HUES48 (cell line): ENCODE measurements around the gene ARL2BP.
"Not testable (repeated sequence)": the region's sequence is repeated elsewhere in the genome, so short reads cannot be mapped to it uniquely, and the experiment has no call there.

ENCODE experiments used
- H3K27ac ChIP-seq: one replicate; pipeline ENCODE4 v1.7.0; 2013; ENCODE audit warnings: low read depth, low read length, inconsistent platforms
- H3K27me3 ChIP-seq: 2 replicates; pipeline ENCODE4 v1.6.1; 2013; ENCODE audit warnings: mild to moderate bottlenecking, low read length; ENCODE audit not compliant: control insufficient read depth, insufficient read depth
- H3K36me3 ChIP-seq: 2 replicates; pipeline ENCODE4 v1.6.1; 2013; ENCODE audit warnings: low read length; ENCODE audit not compliant: control insufficient read depth, insufficient read depth
- H3K4me1 ChIP-seq: 2 replicates; pipeline ENCODE4 v1.6.1; 2013; ENCODE audit warnings: mild to moderate bottlenecking, low read length; ENCODE audit not compliant: control insufficient read depth, insufficient read depth
- H3K4me3 ChIP-seq: 2 replicates; pipeline ENCODE4 v1.5.1; 2013; ENCODE audit warnings: mild to moderate bottlenecking, low read depth, low read length
- H3K9ac ChIP-seq: 2 replicates; pipeline ENCODE4 v1.6.1; 2013; ENCODE audit warnings: mild to moderate bottlenecking, low read depth, low read length, moderate library complexity
- H3K9me3 ChIP-seq: 2 replicates; pipeline ENCODE4 v1.6.1; 2013; ENCODE audit warnings: low read length; ENCODE audit not compliant: control insufficient read depth, insufficient read depth

The ARL2BP gene

GRCh38 chr16:57265850-57266530, 20.9 kb downstream of the ARL2BP start:
- Histone ChIP-seq H3K36me3 (no peaks in the 10 kb centered on the region), H3K4me1 (peaks cover 5% of the 10 kb centered on the region; the same call in 1 of the 2 replicates), H3K27me3 (no peaks in the 10 kb centered on the region), H3K9ac (no peak overlapping the region), H3K4me3 (no peak overlapping the region), H3K27ac (no peak overlapping the region), H3K9me3 (no peaks in the 10 kb centered on the region)

DNA sequence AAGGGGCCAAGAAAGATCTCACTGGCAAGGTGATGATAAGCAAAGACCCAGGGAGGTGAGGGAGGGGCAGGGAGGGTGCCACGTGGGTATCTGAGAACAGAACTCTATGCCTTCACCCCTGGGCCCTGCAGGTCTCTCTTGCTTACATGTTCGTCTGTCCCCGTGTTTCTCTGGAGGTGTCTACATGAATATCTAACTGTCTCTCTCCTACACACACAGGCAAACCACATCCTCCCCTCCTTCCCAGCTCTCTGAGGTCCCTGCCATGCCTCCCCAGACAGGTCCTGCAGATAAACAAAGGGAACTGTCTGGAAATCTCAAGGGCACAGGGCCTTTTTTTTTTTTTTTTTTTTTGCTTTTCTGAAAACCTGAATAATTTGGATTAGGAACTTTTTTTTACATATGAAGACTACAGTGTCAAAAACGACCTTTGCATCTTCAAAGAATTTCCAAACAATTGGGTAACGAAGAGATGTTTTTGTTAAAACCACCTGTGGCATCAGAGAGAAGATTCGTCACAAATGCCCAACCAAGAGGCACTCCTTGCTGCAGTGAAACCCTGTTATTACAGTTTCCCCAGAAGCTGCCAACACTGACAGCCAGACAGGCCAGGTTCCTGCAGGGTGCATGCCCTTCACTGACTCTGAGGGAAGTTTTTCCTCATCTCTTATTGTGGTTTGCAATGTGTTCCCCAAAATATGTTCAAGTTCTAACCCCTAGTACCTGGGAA, 21.6 kb downstream of the ARL2BP start:
- Histone ChIP-seq H3K27ac (no peak overlapping the region), H3K27me3 (no peaks in the 10 kb centered on the region), H3K4me1 (peaks cover 5% of the 10 kb centered on the region; the same call in 1 of the 2 replicates), H3K9ac (no peak overlapping the region), H3K36me3 (no peaks in the 10 kb centered on the region), H3K9me3 (no peaks in the 10 kb centered on the region), H3K4me3 (no peak overlapping the region)

GRCh38 chr16:57267343-57267742, 22.3 kb downstream of the ARL2BP start:
- not testable (repeated sequence) for H3K36me3 ChIP-seq, H3K27ac ChIP-seq, H3K9me3 ChIP-seq, H3K9ac ChIP-seq, H3K4me3 ChIP-seq, H3K27me3 ChIP-seq, H3K4me1 ChIP-seq

- no peaks in the 10 kb centered on the region for H3K9me3 ChIP-seq
- no peak overlapping the region for H3K4me3 ChIP-seq
- H3K27ac ChIP-seq: no peak overlapping the region
Observed at GRCh38 chr16:57268804-57269800, 24.0 kb downstream of the ARL2BP start.

DNA sequence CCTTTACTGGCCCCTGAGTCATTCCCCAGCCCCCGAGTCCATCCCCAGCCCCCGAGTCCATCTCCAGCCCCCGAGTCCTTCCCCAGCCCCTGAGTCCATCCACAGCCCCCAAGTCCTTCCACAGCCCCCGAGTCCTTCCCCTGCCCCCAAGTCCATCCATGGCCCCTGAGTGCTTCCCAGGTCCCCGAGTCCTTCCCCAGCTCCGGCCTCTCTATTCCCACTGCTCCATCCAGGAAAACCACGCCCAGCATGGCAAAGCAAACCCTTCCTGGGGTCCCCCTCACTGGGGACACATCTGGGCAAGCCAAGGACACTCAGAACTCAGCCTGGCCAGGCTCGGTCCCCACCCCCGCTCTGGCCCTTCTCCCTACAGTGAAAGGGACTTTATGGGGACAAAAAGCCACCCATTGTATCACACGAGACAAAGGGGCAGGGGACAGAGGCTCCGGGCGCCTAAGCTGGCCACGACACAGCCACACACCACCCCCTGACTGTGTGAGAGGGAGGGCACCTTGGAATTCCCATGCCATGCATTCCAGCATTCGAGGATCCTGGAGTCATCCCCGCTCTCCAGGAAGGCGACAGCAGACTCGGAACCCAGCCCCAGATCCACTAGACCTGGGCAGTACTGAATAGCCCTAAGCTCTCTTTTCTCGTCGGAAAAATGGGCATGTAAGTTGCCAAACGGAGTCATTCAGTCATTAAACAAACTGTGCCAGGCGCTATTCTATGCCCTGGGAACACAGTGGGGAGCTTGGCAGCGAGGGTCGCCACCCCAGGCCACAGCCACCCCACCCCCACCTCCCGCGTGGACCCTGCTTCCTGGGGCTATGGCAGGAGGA, 25.4 kb downstream of the ARL2BP start:
- H3K36me3 ChIP-seq: no peaks in the 10 kb centered on the region
- no peaks in the 10 kb centered on the region for H3K9me3 ChIP-seq
- H3K4me3 ChIP-seq: no peak overlapping the region
- H3K4me1 ChIP-seq: peaks cover 5% of the 10 kb centered on the region; the same call in 1 of the 2 replicates
- H3K27me3 ChIP-seq: no peaks in the 10 kb centered on the region
- no peak overlapping the region for H3K9ac ChIP-seq
- no peak overlapping the region for H3K27ac ChIP-seq

More at GRCh38 chr16:57268804-57269800, 24.0 kb downstream of the ARL2BP start:
- no peak overlapping the region for H3K9ac ChIP-seq
- H3K4me1 ChIP-seq: peaks cover 5% of the 10 kb centered on the region; the same call in 1 of the 2 replicates
- no peaks in the 10 kb centered on the region for H3K27me3 ChIP-seq
- H3K36me3 ChIP-seq: no peaks in the 10 kb centered on the region

GRCh38 chr16:57271063-57271345, 25.9 kb downstream of the ARL2BP start:
- H3K36me3 ChIP-seq: no peaks in the 10 kb centered on the region
- no peak overlapping the region for H3K27ac ChIP-seq
- no peaks in the 10 kb centered on the region for H3K9me3 ChIP-seq
- H3K4me1 ChIP-seq: peaks cover 5% of the 10 kb centered on the region; the same call in 1 of the 2 replicates
- H3K9ac ChIP-seq: no peak overlapping the region
- H3K27me3 ChIP-seq: no peaks in the 10 kb centered on the region
- no peak overlapping the region for H3K4me3 ChIP-seq

- Histone ChIP-seq H3K36me3 (no peaks in the 10 kb centered on the region), H3K9ac (no peak overlapping the region), H3K9me3 (no peaks in the 10 kb centered on the region), H3K27me3 (no peaks in the 10 kb centered on the region), H3K4me3 (no peak overlapping the region), H3K4me1 (no peaks in the 10 kb centered on the region), H3K27ac (no peak overlapping the region)
Observed at GRCh38 chr16:57271867-57272495, 26.9 kb downstream of the ARL2BP start.

GRCh38 chr16:57273359-57273758, 28.3 kb downstream of the ARL2BP start:
- Histone ChIP-seq H3K9me3 (no peaks in the 10 kb centered on the region), H3K4me1 (no peaks in the 10 kb centered on the region), H3K4me3 (no peak overlapping the region), H3K9ac (no peak overlapping the region), H3K36me3 (no peaks in the 10 kb centered on the region), H3K27ac (no peak overlapping the region), H3K27me3 (no peaks in the 10 kb centered on the region)

DNA sequence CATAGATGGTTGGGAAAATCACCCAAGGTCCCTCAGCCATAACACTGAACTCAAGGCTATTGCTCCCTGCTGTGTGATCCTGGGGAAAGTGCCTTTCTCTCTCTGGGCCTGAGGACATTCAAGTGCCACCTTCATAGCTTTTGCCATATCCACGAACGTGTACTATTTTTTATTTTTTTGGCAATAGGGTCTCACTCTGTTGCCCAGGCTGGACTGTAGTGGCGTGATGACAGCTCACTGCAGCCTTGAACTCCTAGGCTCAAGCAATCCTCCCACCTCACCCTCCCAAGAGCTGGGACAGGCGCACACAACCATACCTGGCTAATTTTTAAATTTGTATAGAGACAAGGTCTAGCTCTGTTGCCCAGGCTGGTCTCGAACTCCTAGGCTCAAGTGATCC, 28.8 kb downstream of the ARL2BP start:
- Histone ChIP-seq H3K4me1 (no peaks in the 10 kb centered on the region), H3K9me3 (no peaks in the 10 kb centered on the region), H3K27ac (no peak overlapping the region), H3K4me3 (no peak overlapping the region), H3K27me3 (no peaks in the 10 kb centered on the region), H3K36me3 (no peaks in the 10 kb centered on the region), H3K9ac (no peak overlapping the region)

DNA sequence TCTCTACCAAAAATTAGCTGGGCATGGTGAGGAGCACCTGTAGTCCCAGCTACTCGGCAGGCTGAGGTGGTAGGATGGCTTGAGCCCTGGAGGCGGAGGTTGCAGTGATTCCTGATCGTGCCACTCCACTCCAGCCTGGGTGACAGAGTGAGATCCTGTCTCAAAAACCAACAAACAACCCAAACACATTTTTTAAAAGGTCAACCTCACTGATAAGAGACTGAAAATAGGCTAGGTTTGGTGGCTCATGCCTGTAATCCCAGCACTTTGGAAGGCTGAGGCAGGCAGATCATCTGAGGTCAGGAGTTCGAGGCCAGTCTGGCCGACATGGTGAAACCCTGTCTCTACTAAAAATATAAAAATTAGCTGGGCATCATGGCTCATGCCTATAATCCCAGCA, 30.9 kb downstream of the ARL2BP start:
- H3K4me1 ChIP-seq, H3K27me3 ChIP-seq, H3K4me3 ChIP-seq, H3K36me3 ChIP-seq, H3K9me3 ChIP-seq, H3K27ac ChIP-seq, H3K9ac ChIP-seq: not testable (repeated sequence)
